ENCODE results near the gene MYL4. TPM values are rescaled to one million over a fixed set of nuclear protein-coding genes. Genes with fewer than 3 reads are reported as not detected.

MYL4 gene
- total and polyA plus RNA-seq, 2 of the 8 experiments (the other 6 are each of a cell fraction or from before 2014, with no cell fraction given): 0.12 TPM; not detected in 1

GRCh38 chr17:47227862-47228261, 18.7 kb downstream of the MYL4 start (continued):
- no peak for TF ChIP-seq JUND (IDR thresholded peaks at IDR 0.05; ENCODE audit: low read length)
- TF ChIP-seq CEBPB (IDR thresholded peaks at IDR 0.05; ENCODE audit: low read depth, low read length): no peak
- no peak for TF ChIP-seq BCL11A (IDR thresholded peaks at IDR 0.05; ENCODE audit: low read depth in 2 of 2, low read length in 2 of 2)
- no peak for TF ChIP-seq YY1 (IDR thresholded peaks at IDR 0.05; ENCODE audit: low read depth, low read length)
- TF ChIP-seq RFX5 (IDR thresholded peaks at IDR 0.05; ENCODE audit: borderline replicate concordance, low read depth, low read length): no peak
- no peak for TF ChIP-seq PHF8 (conservative IDR thresholded peaks at IDR 0.05; ENCODE audit: low read depth, low read length)
- TF ChIP-seq TAF1 (IDR thresholded peaks at IDR 0.05; ENCODE audit: low read depth, low read length): no peak
- TF ChIP-seq, protein P1, sequence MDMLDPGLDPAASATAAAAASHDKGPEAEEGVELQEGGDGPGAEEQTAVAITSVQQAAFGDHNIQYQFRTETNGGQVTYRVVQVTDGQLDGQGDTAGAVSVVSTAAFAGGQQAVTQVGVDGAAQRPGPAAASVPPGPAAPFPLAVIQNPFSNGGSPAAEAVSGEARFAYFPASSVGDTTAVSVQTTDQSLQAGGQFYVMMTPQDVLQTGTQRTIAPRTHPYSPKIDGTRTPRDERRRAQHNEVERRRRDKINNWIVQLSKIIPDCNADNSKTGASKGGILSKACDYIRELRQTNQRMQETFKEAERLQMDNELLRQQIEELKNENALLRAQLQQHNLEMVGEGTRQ (IDR thresholded peaks at IDR 0.05; ENCODE audit: low read length): no peak
